H9 (cell line): ENCODE data around the gene CLDN22. TPM values are rescaled to one million over a fixed set of nuclear protein-coding genes. Genes with fewer than 3 reads are reported as not detected.

Experiments
- DNase-seq: peaks from one replicate; pipeline ENCODE4 v3.0.0-alpha.2; 2017
- H2AFZ ChIP-seq: one replicate; pipeline ENCODE4 v1.6.1; 2013; ENCODE audit warnings: mild to moderate bottlenecking, low read length, control low read depth, moderate library complexity
- H2AK5ac ChIP-seq: 2 replicates; pipeline ENCODE4 v1.6.1; 2013; ENCODE audit warnings: low read length, control low read depth, mixed read lengths; ENCODE audit not compliant: insufficient read length
- H2BK120ac ChIP-seq: one replicate; pipeline ENCODE4 v1.6.1; 2013; ENCODE audit warnings: low read depth, mild to moderate bottlenecking, low read length, control low read depth, inconsistent platforms; ENCODE audit not compliant: poor library complexity, severe bottlenecking
- H2BK12ac ChIP-seq: 2 replicates; pipeline ENCODE4 v1.6.1; 2013; ENCODE audit warnings: low read length, control low read depth, mixed read lengths, low read depth; ENCODE audit not compliant: insufficient read length
- H2BK15ac ChIP-seq: 2 replicates; pipeline ENCODE4 v1.6.1; 2013; ENCODE audit warnings: low read depth, low read length, control low read depth
- H2BK20ac ChIP-seq: one replicate; pipeline ENCODE4 v1.6.1; 2013; ENCODE audit warnings: low read depth, mild to moderate bottlenecking, low read length, control low read depth, inconsistent platforms; ENCODE audit not compliant: poor library complexity, severe bottlenecking
- H2BK5ac ChIP-seq: 2 replicates; pipeline ENCODE4 v1.6.1; 2013; ENCODE audit warnings: low read length, control low read depth, mixed read lengths; ENCODE audit not compliant: insufficient read length
- H3K14ac ChIP-seq: 2 replicates; pipeline ENCODE4 v1.6.1; 2013; ENCODE audit warnings: low read length, control low read depth; ENCODE audit not compliant: insufficient read depth
- H3K18ac ChIP-seq: 2 replicates; pipeline ENCODE4 v1.6.1; 2013; ENCODE audit warnings: low read depth, mild to moderate bottlenecking, mixed read lengths, low read length, control low read depth; ENCODE audit not compliant: insufficient read length
- H3K23ac ChIP-seq: 2 replicates; pipeline ENCODE4 v1.6.1; 2013; ENCODE audit warnings: low read length, control low read depth, mixed read lengths, low read depth; ENCODE audit not compliant: insufficient read length
- H3K23me2 ChIP-seq: 2 replicates; pipeline ENCODE4 v1.6.1; 2013; ENCODE audit warnings: low read depth, mild to moderate bottlenecking, mixed read lengths, low read length, control low read depth; ENCODE audit not compliant: insufficient read length, poor library complexity, severe bottlenecking
- H3K27ac ChIP-seq: 2 replicates; pipeline ENCODE4 v1.5.1; 2013; ENCODE audit warnings: low read length, control low read depth, mixed read lengths, low read depth; ENCODE audit not compliant: insufficient read length
- H3K27me3 ChIP-seq: 2 replicates; pipeline ENCODE4 v1.6.1; 2013; ENCODE audit warnings: low read length, control low read depth, inconsistent platforms; ENCODE audit not compliant: insufficient read depth
- H3K4ac ChIP-seq: 2 replicates; pipeline ENCODE4 v1.6.1; 2013; ENCODE audit warnings: low read depth, mild to moderate bottlenecking, control low read depth, inconsistent platforms, low read length, moderate library complexity
- H3K4me1 ChIP-seq: 2 replicates; pipeline ENCODE4 v1.6.1; 2013; ENCODE audit warnings: low read length, control low read depth, inconsistent platforms; ENCODE audit not compliant: insufficient read depth
- H3K4me2 ChIP-seq: 2 replicates; pipeline ENCODE4 v1.6.1; 2013; ENCODE audit warnings: low read length, control low read depth, mixed read lengths; ENCODE audit not compliant: insufficient read length, insufficient read depth
- H3K56ac ChIP-seq: 2 replicates; pipeline ENCODE4 v1.6.1; 2013; ENCODE audit warnings: low read depth, mild to moderate bottlenecking, mixed read lengths, low read length, control low read depth; ENCODE audit not compliant: insufficient read length
- H3K79me1 ChIP-seq: 2 replicates; pipeline ENCODE4 v1.6.1; 2013; ENCODE audit warnings: low read depth, mild to moderate bottlenecking, moderate library complexity, low read length, control low read depth, inconsistent platforms; ENCODE audit not compliant: insufficient read depth, poor library complexity, severe bottlenecking
- H3K79me2 ChIP-seq: 2 replicates; pipeline ENCODE4 v1.6.1; 2013; ENCODE audit warnings: low read length, control low read depth, inconsistent platforms; ENCODE audit not compliant: insufficient read depth
- H3K9ac ChIP-seq: 2 replicates; pipeline ENCODE4 v1.6.1; 2013; ENCODE audit warnings: low read length, control low read depth, mixed read lengths; ENCODE audit not compliant: insufficient read length; ENCODE audit errors: extremely low read depth
- H3K9me3 ChIP-seq: one replicate; pipeline ENCODE4 v1.6.1; 2013; ENCODE audit warnings: low read depth, low read length, inconsistent platforms; ENCODE audit not compliant: control insufficient read depth
- H3T11ph ChIP-seq: one replicate; pipeline ENCODE4 v1.6.1; 2013; ENCODE audit warnings: mild to moderate bottlenecking, low read length, control low read depth, inconsistent platforms
- H4K20me1 ChIP-seq: one replicate; pipeline ENCODE4 v1.6.1; 2013; ENCODE audit not compliant: control insufficient read depth, insufficient read length, insufficient read depth
- H4K5ac ChIP-seq: 2 replicates; pipeline ENCODE4 v1.6.1; 2013; ENCODE audit warnings: low read depth, mild to moderate bottlenecking, mixed read lengths, low read length, control low read depth; ENCODE audit not compliant: insufficient read length
- H4K8ac ChIP-seq: replicated peaks from 2 replicates; pipeline ENCODE4 v1.6.1; 2013; ENCODE audit warnings: low read length, control low read depth, mixed read lengths, low read depth; ENCODE audit not compliant: insufficient read length
- H4K91ac ChIP-seq: 2 replicates; pipeline ENCODE4 v1.6.1; 2013; ENCODE audit warnings: low read depth, mild to moderate bottlenecking, moderate library complexity, mixed read lengths, low read length, control low read depth; ENCODE audit not compliant: insufficient read length
- H3K27ac Mint-ChIP-seq, 3 experiments: 2 replicates in 2 of 3; 3 replicates in 1 of 3; pipeline ENCODE4 v1.8.0; 2020 to 2021; ENCODE audit warnings: mixed read lengths in 3 of 3, mild to moderate bottlenecking in 1 of 3, moderate library complexity in 1 of 3
- H3K27me3 Mint-ChIP-seq: 2 replicates; pipeline ENCODE4 v1.8.0; 2021; ENCODE audit warnings: low read depth, mild to moderate bottlenecking, moderate library complexity, mixed read lengths
- H3K36me3 Mint-ChIP-seq, 3 experiments: 2 replicates in 2 of 3; 3 replicates in 1 of 3; pipeline ENCODE4 v1.8.0; 2020 to 2021; ENCODE audit warnings: low read depth in 3 of 3, mixed read lengths in 3 of 3; ENCODE audit not compliant: insufficient read depth in 1 of 3
- H3K4me1 Mint-ChIP-seq, 2 experiments: 2 replicates each; pipeline ENCODE4 v1.8.0; 2020; ENCODE audit warnings: mixed read lengths in 2 of 2
- H3K4me3 Mint-ChIP-seq, 2 experiments: 2 replicates in 1 of 2; 3 replicates in 1 of 2; pipeline ENCODE4 v1.8.0; 2020 to 2021; ENCODE audit warnings: mild to moderate bottlenecking in 2 of 2, mixed read lengths in 2 of 2, moderate library complexity in 1 of 2
- H3K9me3 Mint-ChIP-seq, 2 experiments: 2 replicates in 1 of 2; 3 replicates in 1 of 2; pipeline ENCODE4 v1.8.0; 2020; ENCODE audit warnings: mild to moderate bottlenecking in 2 of 2, mixed read lengths in 2 of 2, moderate library complexity in 1 of 2
- CTCF ChIP-seq: fragments of 200-600 bp; sonication (generic); conservative IDR thresholded peaks from 3 replicates; pipeline ENCODE4 v1.8.0; 2021; ENCODE audit warnings: antibody characterized with exemption, mild to moderate bottlenecking
- WGBS: extraction: QIAGEN DNeasy Blood & Tissue Kit; methylation state at CpG from one replicate; pipeline ENCODE4 v1.1.7; 2013; ENCODE audit warnings: missing lambda C conversion rate, low lambda C conversion rate, mixed read lengths; ENCODE audit not compliant: insufficient read length; ENCODE audit errors: extremely low coverage; 5-methylcytosine and 5-hydroxymethylcytosine counted together
- total RNA-seq: library from RNA; stranded (reverse); gene quantifications from 2 replicates; pipeline ENCODE4 v1.2.1, GENCODE V29; 2021

CLDN22 gene
- total RNA-seq, 1 experiment from 2014 or later: not detected

- Histone ChIP-seq H4K20me1 (no peaks in the 10 kb centered on the region), H4K91ac (no peak overlapping the region), H2BK5ac (no peak overlapping the region), H2BK15ac (no peak overlapping the region), H2BK12ac (no peak overlapping the region), H3T11ph (no peak overlapping the region), H3K79me2 (no peaks in the 10 kb centered on the region), H3K18ac (no peak overlapping the region), H3K56ac (no peak overlapping the region), H3K79me1 (no peaks in the 10 kb centered on the region), H2AK5ac (no peak overlapping the region), H2BK120ac (no peak overlapping the region), H2BK20ac (no peak overlapping the region), H3K4ac (no peak overlapping the region), H3K9ac (no peak overlapping the region), H3K4me1 (no peaks in the 10 kb centered on the region), H3K23ac (no peak overlapping the region), H3K4me2 (no peak overlapping the region), H3K14ac (no peak overlapping the region), H3K27ac (no peak overlapping the region), H4K8ac (no peak overlapping the region), H3K27me3 (no peaks in the 10 kb centered on the region), H4K5ac (no peak overlapping the region), H3K23me2 (no peaks in the 10 kb centered on the region), H2AFZ (no peak overlapping the region), H3K9me3 (no peaks in the 10 kb centered on the region)
- Mint-ChIP-seq H3K9me3 (0 out of 5 replicates have a peak, but pooled peaks cover 0 to 2% of the 10 kb centered on the region in 2 experiments), H3K4me3 (no peak overlapping the region), H3K4me1 (peaks cover 11 to 12% of the 10 kb centered on the region in 2 experiments), H3K27me3 (no peaks in the 10 kb centered on the region; the same call in 1 of the 2 replicates), H3K27ac (no peak overlapping the region), H3K36me3 (no peaks in the 10 kb centered on the region)
- WGBS: no CpG with 5 or more reads among the region's 13 CpGs
- TF ChIP-seq CTCF: no peak
- DNase-seq: no peak
Observed at GRCh38 chr4:183358215-183358755, 38.2 kb upstream of the CLDN22 start.
